Muscle of back (tissue), 11 donors: ENCODE results near the gene INIP. TPM values are rescaled to one million over a fixed set of nuclear protein-coding genes. Genes with fewer than 3 reads are reported as not detected.
"Not testable (repeated sequence)": the region's sequence is repeated elsewhere in the genome, so short reads cannot be mapped to it uniquely, and the experiment has no call there.

Experiments
- DNase-seq, 3 donors: peaks; one replicate each; pipeline versions ENCODE4 v3.0.0 to v3.0.0-alpha.2; 2013
- polyA plus RNA-seq, 10 donors: library from polyadenylated mRNA; unstranded; fragments of 120-200 nt; gene quantifications; one replicate each; pipeline ENCODE4 v1.2.1, GENCODE V29; 2013; ENCODE audit not compliant: insufficient read length in 10 of 10

Gene INIP
- polyA plus RNA-seq, 10 donors: 11.9 to 20.1 (median 15.6) TPM

DNA sequence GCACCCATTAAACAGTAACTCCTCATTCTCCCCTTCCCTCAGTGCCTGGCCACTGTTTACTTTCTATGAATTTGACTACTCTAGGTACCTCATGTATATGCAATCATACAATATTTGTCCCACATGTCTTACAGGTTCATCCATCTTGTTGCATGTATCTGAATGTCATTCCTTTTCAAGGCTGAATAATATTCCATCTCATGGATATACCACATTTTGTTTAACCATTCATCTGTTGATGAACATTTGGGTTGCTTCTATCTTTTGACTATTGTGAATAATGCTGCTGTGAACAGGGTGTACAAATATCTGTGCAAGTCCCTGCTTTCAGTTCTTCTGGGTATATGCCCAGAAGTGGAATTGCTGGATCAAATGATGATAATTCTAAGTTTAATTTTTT lies 40.9 kb downstream of the INIP start:
- DNase-seq: no peak

DNA sequence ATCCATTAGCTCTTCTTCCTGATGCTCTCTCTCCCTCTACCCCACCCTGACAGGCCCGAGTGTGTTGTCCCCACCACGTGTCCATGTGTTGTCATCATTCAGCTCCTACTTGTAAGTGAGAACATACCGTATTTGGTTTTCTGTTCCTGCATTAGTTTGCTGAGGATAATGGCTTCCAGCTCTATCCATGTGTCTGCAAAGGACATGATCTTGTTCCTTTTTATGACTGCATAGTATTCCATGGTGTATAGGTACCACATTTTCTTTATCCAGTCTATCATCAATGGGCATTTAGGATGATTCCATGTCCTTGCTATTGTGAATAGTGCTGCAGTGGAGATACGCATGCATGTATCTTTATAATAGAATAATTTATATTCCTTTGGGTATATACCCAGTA lies 44.7 kb downstream of the INIP start:
- not testable (repeated sequence) for DNase-seq

DNA sequence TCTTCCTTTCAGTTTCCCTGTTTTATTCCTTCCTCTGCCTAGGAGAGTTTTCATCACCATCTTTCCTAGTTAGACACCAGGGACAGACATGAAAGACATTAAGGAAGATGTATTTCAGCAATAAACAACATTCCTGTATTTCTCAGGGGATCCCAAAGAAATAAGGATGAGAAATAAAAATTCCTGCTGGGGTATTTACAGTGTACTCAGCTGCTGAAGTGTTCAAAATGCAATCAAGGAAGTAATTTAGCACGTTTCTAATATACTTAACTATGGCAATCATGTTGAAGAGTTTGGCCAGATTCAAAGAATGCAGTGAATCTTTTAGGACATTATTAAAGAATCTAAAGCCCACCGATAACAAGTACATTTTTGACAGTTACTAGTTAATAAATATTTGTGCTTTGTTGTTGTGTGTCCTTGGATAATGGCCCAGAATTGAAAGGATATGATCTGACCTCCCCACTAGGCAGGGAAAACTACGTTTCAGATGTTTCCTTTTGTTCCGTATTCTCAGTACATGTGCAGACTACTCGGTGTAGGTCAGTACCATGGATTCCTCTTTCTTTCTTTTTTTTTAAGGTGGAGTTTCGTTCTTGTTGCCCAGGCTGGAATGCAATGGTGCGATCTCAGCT lies 46.8 kb downstream of the INIP start:
- peak in 1 of 3 donors; percentile 25 for DNase-seq

DNA sequence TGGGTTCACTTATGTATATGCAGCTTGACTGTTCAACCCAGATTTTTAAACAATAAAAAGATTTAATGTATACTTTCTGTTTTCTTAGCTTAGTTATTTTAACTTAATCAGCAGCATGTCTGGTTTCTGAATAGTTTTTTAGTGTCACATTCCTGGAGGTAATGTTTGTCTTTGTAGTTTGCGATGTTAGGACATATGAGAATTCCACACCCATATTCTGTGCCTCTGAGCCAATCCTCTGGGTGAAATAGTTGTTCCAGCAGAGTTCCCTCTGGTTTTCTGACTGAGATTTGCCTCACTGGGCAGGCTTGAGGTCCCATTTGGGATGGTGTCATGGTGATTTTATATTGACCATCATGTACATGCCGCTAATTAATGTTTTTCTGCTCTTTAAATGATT lies 48.6 kb downstream of the INIP start:
- DNase-seq: no peak

DNA sequence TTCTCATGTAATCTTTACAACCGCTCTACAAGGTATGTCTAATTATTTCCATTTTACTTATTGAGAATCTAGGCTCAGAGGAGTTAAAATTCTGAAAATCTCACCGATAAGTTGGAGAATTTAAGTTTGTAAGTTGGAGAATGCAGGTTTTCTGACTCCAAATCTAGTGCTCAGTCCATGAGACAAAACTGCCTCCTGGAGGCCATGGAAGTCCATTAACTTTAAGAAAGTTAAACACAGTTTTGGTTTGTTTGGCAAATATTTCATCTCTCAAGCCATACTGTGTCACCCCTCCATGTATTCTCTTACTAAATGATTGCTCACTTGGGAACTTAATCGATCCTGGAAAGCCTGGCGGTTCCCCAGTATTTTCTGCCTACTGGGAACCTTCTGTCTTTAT lies 52.6 kb downstream of the INIP start:
- peak; percentile 17 to 49 (median 24) for DNase-seq

DNA sequence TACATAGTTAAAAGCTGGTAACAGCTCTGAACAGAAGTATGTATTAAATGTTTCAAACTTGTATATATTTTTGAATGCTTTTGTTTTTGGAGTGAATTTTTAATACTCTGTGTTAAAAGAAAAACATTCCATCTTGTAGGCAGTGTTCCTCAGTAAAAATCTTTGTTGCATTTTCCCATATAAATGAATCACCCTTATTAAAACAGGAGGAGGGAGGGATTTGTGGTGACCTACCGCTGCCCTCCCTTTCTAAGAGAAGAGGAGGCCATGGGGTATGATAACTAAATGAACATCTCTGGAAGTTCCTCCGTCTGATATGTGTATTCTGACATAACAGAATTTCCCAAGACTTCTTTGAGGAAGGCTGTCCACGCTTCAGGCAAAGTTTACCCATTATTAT lies 53.4 kb downstream of the INIP start:
- DNase-seq: no peak

DNA sequence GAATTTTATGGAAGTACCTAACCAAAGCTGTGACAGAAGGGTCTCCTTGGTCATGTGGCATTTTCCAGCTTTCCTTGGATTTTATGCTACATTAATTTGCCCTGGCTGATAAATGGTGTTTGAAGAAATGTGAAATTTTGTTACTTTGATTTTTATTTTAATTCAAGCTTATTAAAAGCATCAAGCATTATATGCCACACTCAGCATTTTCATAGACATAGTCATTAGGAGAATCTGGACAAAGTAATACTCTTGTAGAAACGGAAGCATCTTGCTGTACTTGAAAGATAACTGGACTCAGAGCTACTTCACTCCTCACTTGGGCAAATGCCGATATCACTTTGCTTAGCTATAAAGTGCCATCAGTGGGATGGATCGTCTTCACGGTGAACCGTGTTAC lies 54.2 kb downstream of the INIP start:
- no peak for DNase-seq

DNA sequence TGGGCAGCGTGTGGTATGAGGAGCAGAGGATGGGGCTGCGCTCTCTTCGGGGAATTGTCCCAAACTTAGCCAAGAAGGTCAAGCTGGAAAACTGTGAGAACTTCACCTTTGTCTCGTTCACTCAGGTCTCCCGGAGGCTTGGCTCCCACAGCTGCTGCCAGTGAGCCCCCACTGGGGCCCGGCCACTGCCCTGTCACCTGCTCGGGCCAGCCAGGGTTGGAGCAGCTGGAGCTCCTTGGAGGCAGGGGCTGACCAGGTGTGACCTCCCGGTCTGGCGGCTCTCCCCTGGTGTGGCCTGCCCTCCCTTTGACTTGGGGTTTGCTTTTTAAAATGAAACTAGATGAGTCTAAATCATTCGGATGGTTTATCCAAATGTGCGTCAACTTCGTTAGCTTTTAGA lies 58.0 kb downstream of the INIP start:
- DNase-seq: no peak

DNA sequence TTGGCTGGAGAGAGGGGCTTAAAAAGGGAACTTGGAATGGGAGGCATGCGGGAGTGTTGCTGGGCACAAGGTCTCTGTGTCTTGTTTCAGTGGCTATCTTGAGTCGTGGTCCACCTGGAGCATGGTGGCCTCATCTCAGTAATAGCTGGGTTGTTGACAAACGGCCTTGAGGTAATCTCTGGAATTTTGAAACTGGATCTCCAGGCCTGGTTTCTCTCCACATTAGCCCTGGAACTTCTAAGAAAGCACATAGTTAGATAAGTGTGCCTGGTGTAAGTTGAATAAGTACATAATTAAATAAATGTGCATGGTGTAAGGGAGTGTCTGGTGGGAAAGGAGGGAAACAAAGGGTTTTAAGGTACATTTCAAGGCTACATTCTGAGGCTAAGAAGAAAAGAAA lies 62.2 kb downstream of the INIP start:
- no peak for DNase-seq

DNA sequence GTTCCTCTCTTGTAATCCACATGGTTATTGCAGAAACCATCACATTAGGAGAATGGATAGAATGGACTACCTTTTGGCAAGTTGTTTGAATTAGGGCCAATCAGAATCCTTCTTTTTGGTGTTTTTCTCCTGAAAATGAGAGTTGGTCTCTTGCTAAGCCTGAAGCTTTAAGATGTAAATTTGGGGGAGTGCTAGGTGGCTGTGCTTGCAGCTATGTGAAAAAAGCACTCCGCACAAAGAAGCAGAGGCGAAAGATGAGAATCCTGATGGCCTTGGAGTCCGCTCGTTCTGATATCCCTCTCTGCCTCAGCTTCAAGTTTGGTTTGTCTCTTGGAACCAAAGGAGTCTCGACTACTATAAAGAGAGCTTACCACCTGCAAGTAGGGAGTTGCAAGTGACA lies 63.6 kb downstream of the INIP start:
- no peak for DNase-seq

DNA sequence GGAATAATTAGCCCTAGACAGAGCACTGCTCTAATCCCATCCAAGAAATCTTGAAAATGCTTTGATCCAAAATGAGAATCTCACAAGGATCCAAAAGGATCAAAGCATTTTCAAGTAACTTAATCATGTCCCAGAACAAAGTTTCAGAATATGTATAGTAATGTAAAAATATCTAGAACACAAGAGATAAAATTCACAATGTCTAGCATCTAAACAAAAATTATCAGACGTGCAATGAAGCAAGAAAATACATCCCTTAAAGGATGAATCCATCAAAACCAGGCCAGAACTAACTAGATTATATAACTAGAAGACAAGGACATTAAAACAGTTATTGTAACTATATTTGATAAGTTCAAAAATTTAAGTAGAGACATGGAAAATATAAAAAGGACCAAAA lies 69.3 kb downstream of the INIP start:
- DNase-seq: no peak

DNA sequence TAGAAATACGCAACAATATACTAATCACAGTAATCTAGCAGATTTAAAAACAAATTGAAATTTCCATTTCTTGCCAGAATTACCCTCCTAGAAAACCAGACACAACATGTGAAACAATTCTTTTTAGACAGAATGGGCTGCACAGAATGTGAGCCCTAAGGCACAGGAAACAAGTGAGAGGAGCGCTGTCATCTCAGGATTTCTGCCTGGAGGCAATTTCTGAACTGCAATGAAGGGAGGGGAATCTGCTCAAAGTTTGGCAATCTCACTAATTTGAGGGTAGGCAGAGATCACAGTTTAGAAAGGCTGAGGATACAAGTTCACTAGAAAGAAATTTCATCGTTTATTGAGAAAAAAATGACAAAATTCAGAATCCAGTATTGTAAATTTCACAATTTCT lies 70.3 kb downstream of the INIP start:
- no peak for DNase-seq

DNA sequence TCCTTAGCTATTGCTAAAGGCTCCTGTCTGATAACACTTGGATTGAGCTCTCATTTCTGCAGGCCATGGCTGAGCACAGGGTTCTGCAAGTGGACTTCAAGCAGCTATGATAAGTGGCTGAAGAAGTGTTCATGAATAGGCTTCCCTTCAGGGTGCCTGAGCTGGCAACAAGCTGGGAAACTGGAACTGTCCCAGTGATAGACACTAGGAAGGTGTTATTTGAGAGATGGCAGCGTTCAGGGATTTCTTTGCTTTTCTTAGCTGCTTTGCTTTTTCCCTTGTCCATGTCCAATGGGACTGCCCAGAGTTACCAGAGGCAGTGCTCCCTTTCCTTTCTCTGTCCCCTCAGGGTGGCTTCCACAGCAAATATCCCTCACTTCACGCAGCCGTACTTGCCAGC lies 75.8 kb downstream of the INIP start:
- DNase-seq: no peak

DNA sequence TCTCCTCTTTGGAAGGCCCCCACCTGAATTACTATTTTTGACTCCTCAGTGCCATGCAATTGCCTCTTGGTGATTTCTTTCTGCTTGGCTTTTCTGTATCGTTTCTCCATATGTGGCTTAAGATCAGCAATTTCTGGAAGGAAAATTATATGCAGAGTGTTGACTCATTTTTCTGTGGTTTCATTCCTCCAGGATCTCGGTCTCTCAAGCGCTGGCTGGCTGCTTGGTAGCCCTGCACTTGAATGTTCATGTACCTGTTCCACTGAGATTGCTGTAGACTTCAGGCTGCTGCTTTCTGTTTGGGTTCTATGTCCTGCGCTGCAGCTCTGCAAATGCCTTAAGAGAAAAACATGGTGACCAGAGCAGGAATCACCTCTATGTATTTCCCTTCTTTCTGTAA lies 77.6 kb downstream of the INIP start:
- DNase-seq: no peak

Other genes starting within 250 kb of the INIP start
- 1 to 10 TPM; 3.0 to 4.5 (median 4.0) TPM for gene KIAA1958, start 231.3 kb downstream of the INIP start, polyA plus RNA-seq
- 10 to 100 TPM in 6 of 10 donors, 1 to 10 TPM in 4; 8.0 to 11.4 (median 10.4) TPM for gene SNX30, start 32.6 kb upstream of the INIP start, polyA plus RNA-seq
- gene SLC46A2, start 172.8 kb upstream of the INIP start, polyA plus RNA-seq: under 1 TPM in 5 of 10 donors, not detected in 5; 0.07 to 0.24 (median 0.17) TPM